Smooth muscle cell (in vitro differentiated cells): Measurements from ENCODE around the gene HMGXB3. TPM values are rescaled to one million over a fixed set of nuclear protein-coding genes. Genes with fewer than 3 reads are reported as not detected.
A peak's percentile ranks its signal among the peaks of the same experiment; 100 is the strongest.

Experiments
- DNase-seq: peaks from one replicate; lab custom pipeline; 2025; ENCODE audit not compliant: unreplicated experiment; lab: John Stamatoyannopoulos, UW
- H2AFZ ChIP-seq: fragments of 200-600 bp; sonication (generic); 2 replicates; pipeline ENCODE4 v1.6.0; 2016; ENCODE audit warnings: antibody characterized with exemption, low read depth, mild to moderate bottlenecking
- H3F3A ChIP-seq: fragments of 200-600 bp; sonication (generic); 2 replicates; pipeline ENCODE4 v1.6.0; 2017; ENCODE audit warnings: antibody characterized with exemption, low read depth
- H3K27ac ChIP-seq: fragments of 200-600 bp; sonication (generic); 2 replicates; pipeline ENCODE4 v1.5.1; 2016; ENCODE audit warnings: low read depth, mild to moderate bottlenecking
- H3K27me3 ChIP-seq: fragments of 200-600 bp; sonication (generic); 2 replicates; pipeline ENCODE4 v1.6.1; 2016; ENCODE audit warnings: low read depth, mild to moderate bottlenecking
- H3K36me3 ChIP-seq: fragments of 200-600 bp; sonication (generic); 2 replicates; pipeline ENCODE4 v1.5.1; 2016; ENCODE audit warnings: low read depth
- H3K4me1 ChIP-seq: fragments of 200-600 bp; sonication (generic); 2 replicates; pipeline ENCODE4 v1.5.1; 2016; ENCODE audit warnings: low read depth
- H3K4me2 ChIP-seq: fragments of 200-600 bp; sonication (generic); 2 replicates; pipeline ENCODE4 v1.6.0; 2016; ENCODE audit warnings: mild to moderate bottlenecking
- H3K4me3 ChIP-seq: fragments of 200-600 bp; sonication (generic); 2 replicates; pipeline ENCODE4 v1.5.1; 2016; ENCODE audit warnings: mild to moderate bottlenecking
- H3K79me2 ChIP-seq: fragments of 200-600 bp; sonication (generic); 2 replicates; pipeline ENCODE4 v1.6.0; 2016; ENCODE audit warnings: low read depth, mild to moderate bottlenecking
- H3K9ac ChIP-seq: fragments of 200-600 bp; sonication (generic); 2 replicates; pipeline ENCODE4 v1.6.0; 2016; ENCODE audit warnings: low read depth
- H3K9me3 ChIP-seq: fragments of 200-600 bp; sonication (generic); replicated peaks from 2 replicates; pipeline ENCODE4 v1.5.1; 2016; ENCODE audit warnings: low read depth
- H4K20me1 ChIP-seq: fragments of 200-600 bp; sonication (generic); 2 replicates; pipeline ENCODE4 v1.6.0; 2016; ENCODE audit warnings: low read depth
- WGBS: methylation state at CpG from one replicate; pipeline ENCODE4 v1.1.7; 2016; ENCODE audit warnings: low lambda C conversion rate; 5-methylcytosine and 5-hydroxymethylcytosine counted together
- polyA plus RNA-seq: library from polyadenylated mRNA; unstranded; fragments of >200 nt; fragmentation: Nextera tagmentation; extraction: Ambion mirVana; gene quantifications from 2 replicates; pipeline ENCODE4 v1.2.1, GENCODE V29; 2016
- total RNA-seq: library from RNA; depleted of rRNA; stranded (reverse); fragments of >200 nt; gene quantifications from 2 replicates; pipeline ENCODE4 v1.2.3, GENCODE V29; 2014
- TF ChIP-seq, protein P1 (sequence below): fragments of 200-600 bp; sonication (generic); IDR thresholded peaks from 2 replicates; pipeline ENCODE4 v1.5.1; 2017; ENCODE audit warnings: borderline replicate concordance, mild to moderate bottlenecking, antibody characterized with exemption; ENCODE audit not compliant: insufficient read depth, poor library complexity, severe bottlenecking

Gene HMGXB3
- total and polyA plus RNA-seq, 2 experiments from 2014 or later: 31.4 to 41.8 TPM

DNA sequence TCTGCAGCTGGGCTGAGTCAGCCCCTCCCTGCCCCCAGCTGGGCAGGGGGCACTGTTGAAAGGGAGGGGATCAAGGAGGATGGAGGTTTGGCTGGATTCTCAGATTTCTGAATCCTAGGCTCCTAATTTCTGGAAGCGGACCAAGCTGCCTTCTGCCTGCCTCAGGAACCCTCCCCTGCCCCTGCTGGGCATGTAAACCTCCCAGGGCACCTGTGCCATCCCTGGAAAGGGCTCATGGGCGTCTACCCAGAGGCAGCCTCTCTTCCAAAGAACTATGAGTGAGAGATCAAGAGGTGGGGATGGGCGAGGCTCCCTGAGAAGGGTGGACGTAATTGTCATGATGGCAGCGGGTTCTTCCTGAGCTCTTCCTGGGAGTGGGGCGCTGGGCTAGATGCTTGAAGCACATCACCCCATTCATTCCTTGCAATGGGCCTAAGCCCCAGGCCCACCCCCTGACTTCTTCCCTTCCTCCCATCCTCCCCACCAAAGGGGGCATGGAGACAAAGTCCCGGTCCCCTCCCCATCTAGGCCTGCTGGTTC is 64.2 kb downstream of the HMGXB3 start:
- H2AFZ ChIP-seq: no peak overlapping the region
- peak overlapping the region; percentile 24 for H3K4me2 ChIP-seq

DNA sequence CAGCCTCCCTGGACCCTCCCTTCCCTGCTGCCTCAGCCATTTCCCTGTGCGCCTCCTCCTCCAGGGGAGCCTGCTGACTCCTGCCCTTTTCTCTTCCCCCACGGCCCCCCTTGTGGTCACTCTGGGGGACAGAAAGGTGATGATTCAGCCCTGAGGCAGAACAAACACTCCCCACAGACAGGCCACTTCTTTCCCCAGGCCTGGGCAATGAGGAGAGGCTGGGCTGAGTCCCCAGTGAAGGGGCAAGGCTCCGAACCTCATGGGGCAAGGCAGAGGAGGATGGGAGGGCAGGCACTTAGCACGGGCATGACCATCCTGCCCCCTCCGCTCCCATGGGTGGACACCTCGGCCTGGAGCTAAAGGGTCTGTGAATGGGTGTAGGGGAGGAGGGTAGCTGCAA is 64.8 kb downstream of the HMGXB3 start:
- Histone ChIP-seq H3K9ac (no peak overlapping the region), H3K27me3 (no peaks in the 10 kb centered on the region), H3K9me3 (no peaks in the 10 kb centered on the region), H3K79me2 (no peaks in the 10 kb centered on the region), H3K4me1 (peaks cover 23% of the 10 kb centered on the region), H3F3A (peaks cover 7% of the 10 kb centered on the region), H3K4me3 (no peak overlapping the region), H3K27ac (peak overlapping the region; percentile 76), H2AFZ (no peak overlapping the region), H3K36me3 (no peaks in the 10 kb centered on the region), H3K4me2 (peak overlapping the region; percentile 24), H4K20me1 (no peaks in the 10 kb centered on the region)
- TF ChIP-seq, protein P1, sequence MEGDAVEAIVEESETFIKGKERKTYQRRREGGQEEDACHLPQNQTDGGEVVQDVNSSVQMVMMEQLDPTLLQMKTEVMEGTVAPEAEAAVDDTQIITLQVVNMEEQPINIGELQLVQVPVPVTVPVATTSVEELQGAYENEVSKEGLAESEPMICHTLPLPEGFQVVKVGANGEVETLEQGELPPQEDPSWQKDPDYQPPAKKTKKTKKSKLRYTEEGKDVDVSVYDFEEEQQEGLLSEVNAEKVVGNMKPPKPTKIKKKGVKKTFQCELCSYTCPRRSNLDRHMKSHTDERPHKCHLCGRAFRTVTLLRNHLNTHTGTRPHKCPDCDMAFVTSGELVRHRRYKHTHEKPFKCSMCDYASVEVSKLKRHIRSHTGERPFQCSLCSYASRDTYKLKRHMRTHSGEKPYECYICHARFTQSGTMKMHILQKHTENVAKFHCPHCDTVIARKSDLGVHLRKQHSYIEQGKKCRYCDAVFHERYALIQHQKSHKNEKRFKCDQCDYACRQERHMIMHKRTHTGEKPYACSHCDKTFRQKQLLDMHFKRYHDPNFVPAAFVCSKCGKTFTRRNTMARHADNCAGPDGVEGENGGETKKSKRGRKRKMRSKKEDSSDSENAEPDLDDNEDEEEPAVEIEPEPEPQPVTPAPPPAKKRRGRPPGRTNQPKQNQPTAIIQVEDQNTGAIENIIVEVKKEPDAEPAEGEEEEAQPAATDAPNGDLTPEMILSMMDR: no peak
- no peak for DNase-seq
- 61% methylated on average over 6 of the region's 6 CpGs for WGBS

More for the DNA sequence above, 64.2 kb downstream of the HMGXB3 start:
- Histone ChIP-seq H3K79me2 (no peaks in the 10 kb centered on the region), H3K4me1 (peaks cover 23% of the 10 kb centered on the region), H3K9me3 (no peaks in the 10 kb centered on the region), H3K27me3 (no peaks in the 10 kb centered on the region), H3K4me3 (no peak overlapping the region), H3F3A (peaks cover 7% of the 10 kb centered on the region), H3K36me3 (no peaks in the 10 kb centered on the region), H3K9ac (no peak overlapping the region), H4K20me1 (no peaks in the 10 kb centered on the region), H3K27ac (peak overlapping the region; percentile 76)
- WGBS: 93% methylated on average over 7 of the region's 7 CpGs
- DNase-seq: no peak
- TF ChIP-seq, protein P1: no peak

DNA sequence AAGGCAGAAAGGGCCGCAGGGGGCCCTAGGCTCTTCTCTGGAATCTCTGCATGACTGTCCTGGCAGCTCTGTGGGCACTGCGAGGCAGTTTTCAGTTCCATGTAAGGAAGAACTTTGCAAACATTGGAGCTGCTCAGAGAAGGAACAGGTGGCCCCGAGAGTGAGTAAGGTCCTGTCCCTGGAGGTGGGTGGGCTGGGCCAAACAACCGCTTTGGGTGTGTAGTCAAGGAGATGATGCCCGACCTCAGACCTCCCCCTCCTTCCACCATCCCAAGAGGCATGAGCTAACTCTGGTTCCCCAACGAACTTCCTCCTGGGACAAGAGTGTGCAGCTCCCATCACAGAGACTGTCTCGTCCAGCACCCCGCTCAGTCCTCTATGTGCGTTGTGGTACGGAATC is 65.3 kb downstream of the HMGXB3 start:
- DNase-seq: no peak
- Histone ChIP-seq H3K36me3 (no peaks in the 10 kb centered on the region), H3K4me2 (peak overlapping the region; percentile 24), H2AFZ (no peak overlapping the region), H3K27ac (peak overlapping the region; percentile 76), H3F3A (peaks cover 7% of the 10 kb centered on the region), H3K79me2 (no peaks in the 10 kb centered on the region), H3K9me3 (no peaks in the 10 kb centered on the region), H3K4me3 (no peak overlapping the region), H3K4me1 (peaks cover 23% of the 10 kb centered on the region), H4K20me1 (no peaks in the 10 kb centered on the region), H3K9ac (peak overlapping the region; percentile 22), H3K27me3 (no peaks in the 10 kb centered on the region)
- TF ChIP-seq, protein P1: no peak
- 71% methylated on average over 10 of the region's 10 CpGs for whole genome bisulfite sequencing

DNA sequence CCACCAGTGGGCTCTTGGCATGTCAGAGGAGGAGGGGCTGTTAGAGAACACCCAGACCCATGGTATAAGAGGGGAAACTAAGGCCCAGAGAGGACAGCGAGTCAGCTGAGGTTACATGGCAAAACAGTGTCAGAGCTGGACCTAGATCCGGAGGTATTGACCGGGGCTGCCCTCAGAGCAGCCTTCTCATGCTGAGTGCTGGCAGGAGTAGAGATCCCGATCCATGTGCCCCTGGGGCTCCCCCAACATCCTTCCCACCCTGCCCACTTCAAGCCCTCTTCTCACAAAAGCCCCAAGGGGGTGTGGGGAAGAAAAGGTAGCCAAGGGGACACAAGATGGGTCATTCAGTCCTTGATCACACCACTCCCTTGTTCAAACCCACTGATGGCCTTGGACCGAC is 65.9 kb downstream of the HMGXB3 start:
- Histone ChIP-seq H3K79me2 (no peaks in the 10 kb centered on the region), H3F3A (peaks cover 7% of the 10 kb centered on the region), H3K27me3 (no peaks in the 10 kb centered on the region), H4K20me1 (no peaks in the 10 kb centered on the region), H3K4me3 (no peak overlapping the region), H2AFZ (no peak overlapping the region), H3K4me1 (peaks cover 23% of the 10 kb centered on the region), H3K36me3 (no peaks in the 10 kb centered on the region), H3K27ac (peak overlapping the region; percentile 76), H3K9me3 (no peaks in the 10 kb centered on the region), H3K9ac (peak overlapping the region; percentile 22), H3K4me2 (peak overlapping the region; percentile 24)
- TF ChIP-seq, protein P1: no peak
- DNase-seq: no peak
- 100% methylated on average over 4 of the region's 5 CpGs for WGBS
